ENCODE data around the gene CEP112.

The CEP112 gene

GRCh38 chr17:65855675-65856074 is 336.3 kb downstream of the CEP112 start:
- TF ChIP-seq, protein P1, sequence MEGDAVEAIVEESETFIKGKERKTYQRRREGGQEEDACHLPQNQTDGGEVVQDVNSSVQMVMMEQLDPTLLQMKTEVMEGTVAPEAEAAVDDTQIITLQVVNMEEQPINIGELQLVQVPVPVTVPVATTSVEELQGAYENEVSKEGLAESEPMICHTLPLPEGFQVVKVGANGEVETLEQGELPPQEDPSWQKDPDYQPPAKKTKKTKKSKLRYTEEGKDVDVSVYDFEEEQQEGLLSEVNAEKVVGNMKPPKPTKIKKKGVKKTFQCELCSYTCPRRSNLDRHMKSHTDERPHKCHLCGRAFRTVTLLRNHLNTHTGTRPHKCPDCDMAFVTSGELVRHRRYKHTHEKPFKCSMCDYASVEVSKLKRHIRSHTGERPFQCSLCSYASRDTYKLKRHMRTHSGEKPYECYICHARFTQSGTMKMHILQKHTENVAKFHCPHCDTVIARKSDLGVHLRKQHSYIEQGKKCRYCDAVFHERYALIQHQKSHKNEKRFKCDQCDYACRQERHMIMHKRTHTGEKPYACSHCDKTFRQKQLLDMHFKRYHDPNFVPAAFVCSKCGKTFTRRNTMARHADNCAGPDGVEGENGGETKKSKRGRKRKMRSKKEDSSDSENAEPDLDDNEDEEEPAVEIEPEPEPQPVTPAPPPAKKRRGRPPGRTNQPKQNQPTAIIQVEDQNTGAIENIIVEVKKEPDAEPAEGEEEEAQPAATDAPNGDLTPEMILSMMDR (IDR thresholded peaks at IDR 0.05; ENCODE audit: low read depth, low read length), result no peak
- no peak for DNase-seq
- H3K9me3 ChIP-seq, result no peaks in the 10 kb centered on the region
- no peaks in the 10 kb centered on the region; the same call in 1 of the 2 replicates for H3K27me3 ChIP-seq
- no peak overlapping the region for H3K4me3 ChIP-seq (ENCODE audit: low read depth, low read length)
- no peaks in the 10 kb centered on the region for H3K36me3 ChIP-seq
- H3K4me1 ChIP-seq, result no peaks in the 10 kb centered on the region

DNA sequence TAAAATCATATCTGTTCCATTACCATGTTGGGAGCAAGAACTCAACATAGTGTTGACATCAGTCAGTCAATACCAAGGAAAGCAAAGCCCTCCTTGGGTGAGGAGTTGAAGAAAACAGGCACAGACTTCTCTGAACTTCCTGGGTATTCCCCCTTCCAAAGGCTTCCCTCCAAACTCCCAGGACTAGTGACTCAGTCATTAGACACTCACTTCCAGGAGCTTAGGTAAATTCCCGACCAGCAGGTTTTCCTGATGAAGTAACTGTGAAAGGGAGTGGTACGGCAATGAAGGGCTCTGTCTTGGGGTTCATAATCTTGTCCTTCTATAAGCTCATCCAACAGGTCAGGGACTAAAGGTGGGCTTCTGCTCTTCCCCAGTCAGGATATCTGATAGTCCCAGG is 336.7 kb downstream of the CEP112 start:
- DNase-seq, result no peak
- Histone ChIP-seq H3K9me3 (no peaks in the 10 kb centered on the region), H3K27me3 (no peaks in the 10 kb centered on the region; the same call in 1 of the 2 replicates), H3K4me1 (no peaks in the 10 kb centered on the region), H3K4me3 (ENCODE audit: low read depth, low read length) (no peak overlapping the region), H3K36me3 (no peaks in the 10 kb centered on the region)
- TF ChIP-seq, protein P1 (IDR thresholded peaks at IDR 0.05; ENCODE audit: low read depth, low read length), result no peak

DNA sequence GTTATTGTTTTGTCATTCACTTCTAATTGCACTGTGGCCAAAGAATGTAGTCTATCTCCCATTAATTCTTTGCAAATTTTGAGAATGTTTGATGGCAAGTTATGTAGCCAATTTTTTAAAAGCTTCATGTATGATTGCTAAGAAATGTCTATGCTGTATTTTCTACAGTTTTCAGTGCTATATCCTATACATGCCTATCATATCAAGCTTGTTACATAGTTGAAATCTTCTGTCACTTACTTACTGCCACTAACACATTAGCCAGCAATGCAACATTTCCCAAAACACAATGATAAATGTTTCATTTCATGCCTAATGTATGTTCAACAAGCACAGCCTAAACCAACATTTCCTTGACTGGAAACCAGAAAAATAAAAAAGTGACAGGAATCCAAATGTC is 338.1 kb downstream of the CEP112 start:
- TF ChIP-seq, protein P1 (IDR thresholded peaks at IDR 0.05; ENCODE audit: low read depth, low read length), result no peak
- Histone ChIP-seq H3K4me1 (no peaks in the 10 kb centered on the region), H3K36me3 (no peaks in the 10 kb centered on the region), H3K27me3 (peaks cover 1% of the 10 kb centered on the region; the same call in 1 of the 2 replicates), H3K9me3 (no peaks in the 10 kb centered on the region), H3K4me3 (ENCODE audit: low read depth, low read length) (no peak overlapping the region)
- DNase-seq, result no peak

- Histone ChIP-seq H3K9me3 (no peaks in the 10 kb centered on the region), H3K27me3 (peaks cover 2% of the 10 kb centered on the region; the same call in 1 of the 2 replicates), H3K36me3 (no peaks in the 10 kb centered on the region), H3K4me1 (no peaks in the 10 kb centered on the region), H3K4me3 (ENCODE audit: low read depth, low read length) (no peak overlapping the region)
- TF ChIP-seq, protein P1 (IDR thresholded peaks at IDR 0.05; ENCODE audit: low read depth, low read length), result no peak
- no peak for DNase-seq
Observed at GRCh38 chr17:65852911-65853310, 339.0 kb downstream of the CEP112 start.

DNA sequence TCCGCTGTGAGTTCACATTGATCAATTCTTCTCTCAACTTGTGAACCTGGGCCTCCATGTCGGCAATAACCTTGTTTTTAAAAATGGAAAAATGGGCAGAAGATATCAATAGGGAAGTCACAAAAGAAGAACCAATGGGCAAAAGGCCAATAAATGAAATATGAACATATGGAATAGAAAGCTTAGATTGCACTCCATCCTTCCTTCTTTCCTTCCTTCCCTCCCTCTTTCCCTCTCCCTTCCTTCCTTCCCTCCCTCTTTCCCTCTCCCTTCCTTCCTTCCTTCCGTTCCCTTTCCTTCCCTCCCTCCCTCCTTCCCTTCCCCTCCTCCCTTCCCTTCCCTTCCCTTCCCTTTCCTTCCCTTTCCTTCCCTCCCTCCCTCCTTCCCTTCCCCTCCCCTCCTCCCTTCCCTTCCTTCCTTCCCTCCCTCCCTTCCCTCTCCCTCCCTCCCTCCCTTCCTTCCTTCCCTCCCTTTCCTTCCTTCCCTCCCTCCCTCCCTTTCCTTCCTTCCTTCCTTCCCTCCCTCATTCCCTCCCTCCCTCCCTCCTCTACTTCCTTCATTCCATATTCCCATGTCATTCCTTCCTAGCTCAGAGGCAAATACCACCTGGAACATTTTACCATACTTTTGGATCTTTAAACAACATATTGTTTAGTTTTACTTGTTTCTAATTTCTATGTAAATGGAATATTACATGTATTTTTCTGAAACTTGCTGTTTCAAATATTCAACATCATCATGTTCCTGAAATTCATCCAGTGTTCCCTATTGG is 339.8 kb downstream of the CEP112 start:
- TF ChIP-seq, protein P1 (IDR thresholded peaks at IDR 0.05; ENCODE audit: low read depth, low read length), result no peak
- no peaks in the 10 kb centered on the region for H3K4me1 ChIP-seq
- DNase-seq, result no peak
- H3K27me3 ChIP-seq, result peaks cover 2% of the 10 kb centered on the region; the same call in 1 of the 2 replicates
- no peak overlapping the region for H3K4me3 ChIP-seq (ENCODE audit: low read depth, low read length)
- no peaks in the 10 kb centered on the region for H3K36me3 ChIP-seq
- no peaks in the 10 kb centered on the region for H3K9me3 ChIP-seq

DNA sequence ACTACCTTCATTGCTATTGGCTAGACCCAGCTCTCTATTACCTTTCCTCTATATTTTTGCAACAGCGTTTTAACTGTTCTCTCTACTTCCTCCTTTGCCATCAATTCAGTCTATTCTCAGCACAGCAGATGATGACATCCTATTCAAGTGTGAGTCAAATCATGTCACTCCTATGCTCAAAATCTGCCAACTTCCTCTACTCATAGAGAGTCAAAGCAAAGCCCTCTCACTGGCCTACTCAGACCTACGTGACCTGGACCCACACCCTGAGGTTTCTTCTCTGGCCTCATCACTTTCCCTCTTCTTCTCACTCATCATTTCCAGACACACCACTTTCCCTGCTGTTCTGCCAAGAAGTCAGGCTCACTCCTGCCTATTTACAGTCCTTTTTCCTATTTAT is 341.4 kb downstream of the CEP112 start:
- no peaks in the 10 kb centered on the region for H3K4me1 ChIP-seq
- no peaks in the 10 kb centered on the region for H3K9me3 ChIP-seq
- H3K4me3 ChIP-seq (ENCODE audit: low read depth, low read length), result no peak overlapping the region
- H3K27me3 ChIP-seq, result peaks cover 2% of the 10 kb centered on the region; the same call in 1 of the 2 replicates
- no peak for DNase-seq
- TF ChIP-seq, protein P1 (IDR thresholded peaks at IDR 0.05; ENCODE audit: low read depth, low read length), result no peak
- no peaks in the 10 kb centered on the region for H3K36me3 ChIP-seq

Data from BE2C (cell line).